Measurements from ENCODE around the gene MSMO1.
A peak's percentile ranks its signal among the peaks of the same experiment; 100 is the strongest.
"Not testable (repeated sequence)": the region's sequence is repeated elsewhere in the genome, so short reads cannot be mapped to it uniquely, and the experiment has no call there.

MSMO1 gene

GRCh38 chr4:165324918-165325304, 2.6 kb upstream of the MSMO1 start:
- no peak for DNase-seq

- no peak for DNase-seq
Observed at GRCh38 chr4:165325732-165326512, 1.5 kb upstream of the MSMO1 start.

- peak in 1 of 2 donors; percentile 12 for DNase-seq
Observed at GRCh38 chr4:165326831-165327210, 648 bp upstream of the MSMO1 start.

GRCh38 chr4:165328101-165328425, 594 bp downstream of the MSMO1 start:
- DNase-seq, result no peak

DNA sequence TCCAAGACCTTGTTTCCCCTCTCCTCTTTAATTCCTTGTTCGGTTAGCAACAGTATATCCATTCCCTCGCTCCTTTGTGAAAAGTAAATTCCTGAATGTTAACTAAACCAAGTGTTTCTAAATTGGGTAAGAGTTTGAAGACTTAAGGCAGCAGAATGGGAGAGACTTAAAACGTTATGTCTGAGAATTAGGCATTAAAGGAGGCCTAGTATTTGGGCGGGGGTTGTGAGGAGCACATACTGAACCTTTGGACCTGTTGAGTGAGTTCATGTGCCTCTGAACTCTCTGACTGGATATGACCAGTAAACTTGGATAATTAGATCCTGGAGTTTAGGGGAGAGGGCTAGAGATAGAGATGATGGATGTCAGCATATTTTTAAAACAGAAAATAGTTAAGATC, 1.2 kb downstream of the MSMO1 start:
- DNase-seq, result no peak

DNA sequence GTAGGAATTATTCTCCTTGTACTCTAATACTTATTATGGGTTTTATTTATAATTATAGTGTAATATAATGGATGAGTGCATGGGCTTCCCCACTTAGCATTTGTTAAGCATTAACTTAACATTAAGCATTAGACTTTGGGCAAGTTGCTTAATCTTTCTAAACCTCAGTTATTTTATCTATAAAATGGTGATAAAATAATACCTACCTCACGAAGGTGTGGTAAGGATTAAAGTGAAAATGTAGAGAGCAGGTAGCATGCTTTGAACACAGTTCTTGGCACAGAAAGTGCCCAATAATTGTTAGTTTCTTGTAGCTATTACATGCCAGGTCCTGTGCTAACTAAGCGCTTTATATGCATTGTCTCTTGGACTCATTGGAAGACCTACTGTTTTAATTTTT, 2.6 kb downstream of the MSMO1 start:
- no peak for DNase-seq

DNA sequence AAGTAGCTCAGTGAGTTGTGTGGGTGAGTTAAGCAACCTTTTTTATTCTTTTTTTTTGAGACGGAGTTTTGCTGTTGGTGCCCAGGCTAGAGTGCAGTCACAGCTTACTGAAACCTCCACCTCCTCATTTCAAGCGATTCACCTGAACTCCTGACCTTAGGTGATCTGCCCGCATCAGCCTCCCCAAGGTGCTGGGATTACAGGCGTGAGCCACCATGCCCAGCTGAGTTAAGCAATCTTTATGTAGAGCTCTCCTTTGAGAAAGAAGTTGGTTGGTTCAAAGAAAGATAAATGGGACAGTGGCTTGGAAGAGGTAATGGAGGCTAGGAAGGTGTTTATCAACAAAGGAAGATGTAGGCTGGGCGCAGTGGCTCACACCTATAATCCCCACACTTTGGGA, 3.2 kb downstream of the MSMO1 start:
- no peak for DNase-seq

DNA sequence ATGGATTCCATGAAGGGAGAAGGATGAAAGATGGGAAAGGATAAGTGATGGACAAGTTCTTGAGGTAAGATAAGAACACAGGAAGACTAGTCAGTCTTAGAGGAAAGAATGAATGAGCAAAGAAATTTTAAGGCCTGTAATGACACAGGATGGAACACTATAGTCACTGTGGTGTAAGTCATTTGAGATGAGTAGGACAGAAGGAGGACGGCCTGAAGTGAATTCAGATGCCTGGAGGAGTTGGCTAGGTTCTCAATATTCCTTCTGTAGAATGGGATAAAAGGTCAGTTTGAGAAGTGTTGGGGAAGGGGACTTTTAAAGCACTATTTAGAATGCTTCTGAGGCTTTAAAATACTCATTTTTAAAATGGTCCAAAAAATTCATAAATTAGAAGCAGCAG, 3.9 kb downstream of the MSMO1 start:
- DNase-seq, result no peak

- DNase-seq, result no peak
Observed at GRCh38 chr4:165331823-165332222, 4.4 kb downstream of the MSMO1 start.

- DNase-seq, result no peak
Observed at GRCh38 chr4:165332502-165332901, 5.0 kb downstream of the MSMO1 start.

GRCh38 chr4:165335163-165335703, 7.8 kb downstream of the MSMO1 start:
- no peak for DNase-seq

DNA sequence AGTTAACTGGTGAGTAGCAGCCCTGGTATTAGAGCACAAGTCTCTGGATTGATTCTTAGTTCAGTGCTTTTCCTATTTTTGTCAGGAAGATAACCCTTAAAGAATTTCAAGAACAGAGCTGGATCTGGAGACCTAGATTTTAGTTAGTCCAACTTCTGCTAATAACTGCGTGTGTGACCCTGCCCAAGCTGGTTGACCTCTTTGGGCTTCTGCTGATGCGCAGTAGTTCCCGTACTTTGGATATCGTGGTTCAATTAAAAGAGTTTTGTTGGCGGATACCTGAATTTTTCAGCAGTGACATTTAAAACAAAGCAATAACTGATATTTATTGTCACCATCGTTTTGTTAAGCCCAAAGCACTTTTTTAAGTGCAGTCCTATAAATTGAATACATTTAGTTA, 9.3 kb downstream of the MSMO1 start:
- no peak for DNase-seq

- DNase-seq, result not testable (repeated sequence)
Observed at GRCh38 chr4:165342340-165342739, 14.9 kb downstream of the MSMO1 start.

DNA sequence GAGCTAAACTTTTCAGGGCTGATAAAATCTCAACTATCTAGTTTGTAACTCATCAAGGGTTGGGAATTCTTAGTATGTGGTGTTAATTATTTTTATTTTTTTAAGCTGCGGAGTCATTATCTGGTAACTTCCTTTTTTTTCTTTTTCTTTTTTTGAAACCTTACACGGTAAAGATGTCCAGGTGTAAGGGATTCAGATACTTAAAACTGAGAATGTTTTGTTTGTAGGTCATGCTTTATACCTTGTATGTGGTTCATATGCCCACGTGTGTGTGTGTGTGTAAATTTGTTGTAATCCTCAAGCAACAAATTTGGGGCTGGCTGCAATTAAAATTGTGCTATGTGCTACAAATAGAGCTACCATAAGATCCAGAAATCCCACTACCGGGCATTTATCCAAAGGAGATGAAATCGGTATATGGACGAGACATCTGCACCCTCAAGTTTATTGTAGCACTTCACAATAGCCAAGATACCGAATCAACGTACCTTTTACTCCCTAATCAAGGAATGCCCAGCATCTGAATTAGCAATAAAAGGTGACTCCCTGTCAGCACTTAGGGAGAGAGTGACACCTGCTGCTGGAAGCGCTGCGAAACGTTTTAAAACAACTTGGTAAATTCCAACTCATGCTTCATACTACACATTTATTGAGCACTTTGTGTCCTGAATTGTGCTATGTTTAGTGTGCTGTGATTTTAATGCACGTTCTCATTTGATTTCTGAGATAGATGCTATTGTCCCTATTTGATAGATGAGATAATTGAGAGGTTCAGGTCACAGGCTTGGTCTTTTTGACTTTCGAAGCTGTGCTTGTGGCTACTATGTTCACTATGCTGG, 16.1 kb downstream of the MSMO1 start:
- DNase-seq, result peak in 1 of 2 donors; percentile 15

DNA sequence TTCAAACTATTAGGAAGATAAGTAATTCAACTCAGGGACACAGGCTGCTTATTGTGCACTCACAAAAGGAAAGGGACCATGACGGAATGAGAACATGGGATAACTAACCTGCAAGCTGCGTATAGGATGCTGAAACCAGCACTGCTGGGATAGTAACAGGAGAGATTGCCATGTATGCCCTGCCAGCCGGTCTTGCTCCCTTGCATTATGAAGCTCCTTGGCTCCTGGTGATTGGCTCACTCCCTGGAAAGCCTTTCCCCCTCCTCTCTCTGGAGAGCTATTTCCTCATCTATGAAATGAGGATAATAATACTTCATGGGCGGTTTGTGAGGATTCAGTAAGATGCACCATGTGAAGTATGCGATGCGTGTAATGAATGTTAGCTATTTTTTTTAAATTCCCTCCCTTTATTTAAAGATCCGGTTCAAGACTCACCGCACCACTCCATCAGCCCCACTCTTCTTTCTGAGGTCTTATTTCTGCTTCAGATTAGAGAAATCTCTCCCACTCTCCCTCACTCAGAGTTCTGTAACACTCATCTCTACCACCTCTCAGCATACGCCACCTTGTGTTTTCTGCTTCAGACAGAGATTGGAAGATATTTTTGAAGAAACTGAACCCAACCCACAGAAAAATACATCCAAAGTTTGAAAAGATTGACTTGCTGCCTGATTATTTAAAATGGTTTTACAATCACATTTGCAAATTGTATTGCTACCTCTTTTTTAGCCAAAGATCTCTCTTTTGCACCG, 18.4 kb downstream of the MSMO1 start:
- DNase-seq, result no peak

- DNase-seq, result no peak
Observed at GRCh38 chr4:165347647-165348569, 20.4 kb downstream of the MSMO1 start.

DNA sequence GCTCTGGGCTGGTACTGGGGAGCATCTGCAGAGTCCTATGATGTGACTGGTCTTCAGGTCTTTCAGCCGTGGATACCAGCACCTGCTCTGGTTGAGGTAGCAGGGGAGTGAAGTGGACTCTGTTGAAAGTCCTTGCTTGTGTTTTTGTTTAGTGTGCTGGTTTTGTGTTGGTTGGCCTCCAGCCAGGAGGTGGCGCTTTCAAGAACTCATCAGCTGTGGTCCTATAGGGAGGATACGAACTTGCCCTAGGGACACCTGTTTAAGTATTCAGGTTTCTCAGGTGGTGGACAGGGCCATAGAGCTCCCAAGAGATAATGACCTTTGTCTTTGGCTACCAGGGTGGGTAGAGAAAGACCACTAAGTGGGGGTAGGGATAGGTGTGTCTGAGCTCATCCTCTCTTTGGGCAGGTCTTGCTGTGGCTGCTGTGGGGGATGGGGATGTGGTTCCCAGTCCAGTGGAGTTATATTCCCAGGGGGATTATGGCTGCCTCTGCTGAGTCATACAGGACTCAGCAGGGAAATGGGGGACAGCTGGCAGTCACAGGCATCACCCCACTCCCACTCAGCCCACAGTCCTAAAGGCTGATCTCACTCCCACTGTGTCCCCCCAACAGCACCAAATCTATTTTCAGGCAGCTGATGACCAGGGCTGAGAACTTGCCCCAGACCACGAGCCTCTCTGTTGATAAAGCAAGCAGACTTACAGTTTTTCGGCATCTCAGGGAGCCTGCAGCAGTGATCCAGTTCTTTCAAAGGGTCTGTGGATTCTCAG, 24.1 kb downstream of the MSMO1 start:
- no peak for DNase-seq

- no peak for DNase-seq
Observed at GRCh38 chr4:165355900-165356300, 28.4 kb downstream of the MSMO1 start.

GRCh38 chr4:165359506-165359905, 32.0 kb downstream of the MSMO1 start:
- no peak for DNase-seq

DNA sequence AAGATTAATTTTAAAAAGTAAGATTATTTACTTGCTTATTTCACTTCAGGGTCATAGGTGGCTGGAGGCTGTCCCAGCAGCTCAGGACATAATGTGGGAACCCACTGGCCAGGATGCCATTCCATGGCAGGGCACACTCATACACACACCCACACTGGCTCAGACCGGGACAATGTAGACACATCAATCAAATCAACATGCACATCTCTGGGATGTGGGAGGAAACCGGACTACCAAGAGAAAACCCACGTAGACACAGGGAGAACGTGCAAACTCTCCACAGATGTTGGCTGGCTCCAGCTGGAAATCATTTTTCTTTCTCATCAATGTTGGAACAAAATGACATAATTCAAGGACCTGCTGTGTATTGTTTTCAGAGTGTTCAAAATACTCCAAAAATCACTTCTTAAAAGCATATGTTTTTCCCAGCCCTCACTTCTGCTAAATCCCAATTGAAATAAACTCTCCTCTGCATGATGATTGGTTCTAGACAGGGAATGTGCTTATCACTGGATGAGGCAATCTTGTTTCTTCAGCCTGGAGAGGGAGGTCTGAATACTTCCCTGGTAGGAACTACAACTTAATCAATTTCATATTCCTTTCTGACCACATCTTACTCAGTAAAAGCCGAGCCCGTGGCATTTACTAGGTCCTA, 32.7 kb downstream of the MSMO1 start:
- no peak for DNase-seq

Measured in activated CD4-positive, alpha-beta T cell treated with anti-CD3 and anti-CD28 coated beads for 4 hours (primary cell).